K562 (cell line): ENCODE data around the gene ATP9B. TPM values are rescaled to one million over a fixed set of nuclear protein-coding genes. Genes with fewer than 3 reads are reported as not detected.
A peak's percentile ranks its signal among the peaks of the same experiment; 100 is the strongest.

ENCODE experiments used
- CC2D1A ChIP-seq: fragments of 450-650 bp; IDR thresholded peaks from 2 replicates; pipeline ENCODE4 v1.6.1; 2017; ENCODE audit warnings: mild to moderate bottlenecking
- KHSRP ChIP-seq: fragments of 450-650 bp; IDR thresholded peaks from 2 replicates; pipeline ENCODE4 v1.6.1; 2017
- NFXL1 ChIP-seq: fragments of 450-650 bp; formaldehyde crosslinking; IDR thresholded peaks from 2 replicates; pipeline ENCODE4 v1.4.0; 2021; ENCODE audit warnings: mild to moderate bottlenecking
- POLR2A ChIP-seq: fragments of 450-650 bp; conservative IDR thresholded peaks from 2 replicates; pipeline ENCODE4 v1.6.1; 2016
- RAD21 ChIP-seq, 2 experiments: fragments of 250-450 bp in 1 of 2; fragments of 450-650 bp in 1 of 2; sonication (Bioruptor Pico) in 1 of 2; formaldehyde crosslinking in 1 of 2; IDR thresholded peaks in 1 of 2; conservative IDR thresholded peaks in 1 of 2; 2 replicates each; pipeline versions ENCODE4 v1.4.0 to v1.8.0; 2020 to 2022; ENCODE audit warnings: mild to moderate bottlenecking in 2 of 2, moderate library complexity in 1 of 2
- RFX7 ChIP-seq: fragments of 250-450 bp; sonication (Bioruptor Pico); IDR thresholded peaks from 2 replicates; pipeline ENCODE4 v1.5.1; 2021; ENCODE audit warnings: mild to moderate bottlenecking
- RHOXF2B ChIP-seq: fragments of 250-450 bp; sonication (Bioruptor Pico); conservative IDR thresholded peaks from 2 replicates; pipeline ENCODE4 v1.5.1; 2021
- SMARCA5 ChIP-seq: fragments of 450-650 bp; IDR thresholded peaks from 2 replicates; pipeline ENCODE4 v1.6.1; 2016
- SMC3 ChIP-seq: conservative IDR thresholded peaks from 2 replicates; pipeline ENCODE4 v1.6.1; 2011; ENCODE audit warnings: low read depth, low read length, improper control_type of control experiment; ENCODE audit not compliant: insufficient read depth
- STAG1 ChIP-seq: sonication (generic); formaldehyde crosslinking; IDR thresholded peaks from 2 replicates; pipeline ENCODE4 v1.5.0; 2020; ENCODE audit warnings: missing genetic modification reagents, borderline replicate concordance
- ZNF263 ChIP-seq: sonication (generic); formaldehyde crosslinking; IDR thresholded peaks from 2 replicates; pipeline ENCODE4 v1.8.0; 2022; ENCODE audit warnings: mild to moderate bottlenecking, missing genetic modification reagents, borderline replicate concordance
- ZNF696 ChIP-seq: fragments of 250-450 bp; sonication (Bioruptor Pico); conservative IDR thresholded peaks from 2 replicates; pipeline ENCODE4 v1.4.0; 2020; ENCODE audit warnings: mild to moderate bottlenecking, moderate library complexity
- polyA plus RNA-seq, 8 experiments: library from polyadenylated mRNA; depleted of rRNA in 4 of 8; stranded (reverse) in 5 of 8; unstranded in 3 of 8; fragments of >200 nt; fragmentation: Nextera tagmentation in 2 of 8; fragmentation: Illumina TruSeq in 1 of 8; extraction: Ambion mirVana in 2 of 8; extraction: Trizol in 1 of 8; gene quantifications; 2 replicates each; pipeline versions ENCODE4 v1.2.1 to v1.2.3, GENCODE V29; 2011 to 2014; ENCODE audit warnings: inconsistent platforms in 1 of 8, missing spikeins in 1 of 8
- total RNA-seq, 7 experiments: library from RNA; depleted of rRNA in 6 of 7; stranded (reverse); fragments of >200 nt in 6 of 7; fragmentation: Illumina TruSeq in 2 of 7; extraction: Trizol in 2 of 7; gene quantifications; 2 replicates each; pipeline versions ENCODE4 v1.2.1 to v1.2.3, GENCODE V29; 2011 to 2021; ENCODE audit warnings: low replicate concordance in 1 of 7
- TF ChIP-seq, protein P1 (sequence below): IDR thresholded peaks from 2 replicates; pipeline ENCODE4 v1.6.1; 2016; ENCODE audit warnings: missing genetic modification characterization, missing compliant biosample characterization
- TF ChIP-seq, protein P2 (sequence below), 3 experiments: IDR thresholded peaks in 2 of 3; conservative IDR thresholded peaks in 1 of 3; 2 replicates each; pipeline ENCODE4 v1.5.1; 2011 to 2012; ENCODE audit warnings: low read length in 3 of 3, mild to moderate bottlenecking in 3 of 3, control low read depth in 2 of 3, improper control_type of control experiment in 1 of 3, inconsistent platforms in 1 of 3, low read depth in 1 of 3, mixed read lengths in 1 of 3, moderate library complexity in 1 of 3; ENCODE audit not compliant: insufficient read depth in 2 of 3
- TF ChIP-seq, protein P3 (sequence below), 2 experiments: fragments of 150-350 bp in 1 of 2; IDR thresholded peaks; 2 replicates each; pipeline ENCODE4 v1.6.1; 2012 to 2016; ENCODE audit warnings: low read depth in 2 of 2, low read length in 2 of 2, mild to moderate bottlenecking in 1 of 2, moderate library complexity in 1 of 2

Gene ATP9B
- total and polyA plus RNA-seq, 9 of the 15 experiments (the other 6 are each of a cell fraction or from before 2014, with no cell fraction given) = 0.66 to 13.2 (median 7.9) TPM

DNA sequence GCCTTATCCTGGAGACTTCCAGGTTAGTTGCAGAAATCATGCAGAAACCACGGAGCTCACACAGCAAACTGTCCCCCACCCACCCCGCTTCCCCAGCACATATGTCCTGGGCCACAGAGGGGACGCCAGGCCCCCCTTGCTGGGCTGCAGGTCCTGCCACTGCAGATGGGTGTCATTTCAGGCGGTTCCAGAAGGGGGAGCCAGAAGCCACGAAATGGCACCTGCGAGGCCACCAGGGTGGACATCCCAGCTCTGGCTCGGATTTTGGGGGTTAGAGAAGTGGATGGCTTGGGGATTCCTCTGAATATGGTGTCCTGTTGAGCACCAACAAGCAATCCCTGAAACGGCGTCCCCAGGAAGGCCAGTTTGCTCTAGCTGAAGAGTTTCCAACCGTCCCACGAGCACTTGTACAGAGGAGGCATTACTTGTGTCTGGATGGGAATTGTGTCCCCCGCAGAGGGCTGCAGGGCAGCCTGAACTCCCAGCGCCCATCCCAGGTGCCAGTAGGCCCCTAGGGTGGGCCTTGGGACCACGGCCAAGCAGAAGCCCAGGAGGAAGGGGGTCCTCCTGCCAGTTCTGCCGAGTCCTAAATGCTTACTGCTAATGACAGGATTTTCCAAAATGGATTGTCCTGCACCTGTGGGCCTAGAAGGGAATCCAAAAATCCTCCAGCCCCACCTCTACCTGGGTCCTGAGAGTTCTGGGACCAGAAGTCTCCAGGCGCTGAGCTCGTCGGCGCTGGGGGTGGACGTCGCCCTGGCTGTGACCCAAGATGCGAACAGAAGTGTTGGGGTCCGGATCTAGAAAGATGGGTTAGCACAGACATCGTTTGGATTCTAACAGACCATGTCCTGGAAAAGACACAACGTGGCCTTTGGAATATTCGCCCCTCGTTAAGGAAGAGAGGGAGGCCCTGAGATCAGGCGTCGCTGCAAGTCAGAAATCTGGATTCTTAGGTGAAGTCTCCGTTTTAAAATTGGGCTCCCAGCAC, 311.9 kb downstream of the ATP9B start (continued):
- TF ChIP-seq ZNF696 = no peak
- TF ChIP-seq SMARCA5 = no peak
- no peak for TF ChIP-seq NFXL1 (CRISPR knock-in tag)
- no peak for TF ChIP-seq RHOXF2B (CRISPR knock-in tag)
- TF ChIP-seq KHSRP = no peak
- TF ChIP-seq SMC3 = peak; percentile 93
- TF ChIP-seq, protein P1, sequence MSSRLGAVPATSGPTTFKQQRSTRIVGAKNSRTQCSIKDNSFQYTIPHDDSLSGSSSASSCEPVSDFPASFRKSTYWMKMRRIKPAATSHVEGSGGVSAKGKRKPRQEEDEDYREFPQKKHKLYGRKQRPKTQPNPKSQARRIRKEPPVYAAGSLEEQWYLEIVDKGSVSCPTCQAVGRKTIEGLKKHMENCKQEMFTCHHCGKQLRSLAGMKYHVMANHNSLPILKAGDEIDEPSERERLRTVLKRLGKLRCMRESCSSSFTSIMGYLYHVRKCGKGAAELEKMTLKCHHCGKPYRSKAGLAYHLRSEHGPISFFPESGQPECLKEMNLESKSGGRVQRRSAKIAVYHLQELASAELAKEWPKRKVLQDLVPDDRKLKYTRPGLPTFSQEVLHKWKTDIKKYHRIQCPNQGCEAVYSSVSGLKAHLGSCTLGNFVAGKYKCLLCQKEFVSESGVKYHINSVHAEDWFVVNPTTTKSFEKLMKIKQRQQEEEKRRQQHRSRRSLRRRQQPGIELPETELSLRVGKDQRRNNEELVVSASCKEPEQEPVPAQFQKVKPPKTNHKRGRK (tag) = no peak
- TF ChIP-seq STAG1 (CRISPR knock-in tag) = peak; percentile 80; the same call in 1 of the 2 replicates
- peak; percentile 56; the same call in 1 of the 2 replicates for TF ChIP-seq CC2D1A
- peak; percentile 69 to 86 for TF ChIP-seq RAD21 (CRISPR knock-in tag; conservative IDR thresholded peaks at IDR 0.05 in 1 of 2, IDR thresholded peaks at IDR 0.05 in 1 of 2)
- TF ChIP-seq, protein P2, sequence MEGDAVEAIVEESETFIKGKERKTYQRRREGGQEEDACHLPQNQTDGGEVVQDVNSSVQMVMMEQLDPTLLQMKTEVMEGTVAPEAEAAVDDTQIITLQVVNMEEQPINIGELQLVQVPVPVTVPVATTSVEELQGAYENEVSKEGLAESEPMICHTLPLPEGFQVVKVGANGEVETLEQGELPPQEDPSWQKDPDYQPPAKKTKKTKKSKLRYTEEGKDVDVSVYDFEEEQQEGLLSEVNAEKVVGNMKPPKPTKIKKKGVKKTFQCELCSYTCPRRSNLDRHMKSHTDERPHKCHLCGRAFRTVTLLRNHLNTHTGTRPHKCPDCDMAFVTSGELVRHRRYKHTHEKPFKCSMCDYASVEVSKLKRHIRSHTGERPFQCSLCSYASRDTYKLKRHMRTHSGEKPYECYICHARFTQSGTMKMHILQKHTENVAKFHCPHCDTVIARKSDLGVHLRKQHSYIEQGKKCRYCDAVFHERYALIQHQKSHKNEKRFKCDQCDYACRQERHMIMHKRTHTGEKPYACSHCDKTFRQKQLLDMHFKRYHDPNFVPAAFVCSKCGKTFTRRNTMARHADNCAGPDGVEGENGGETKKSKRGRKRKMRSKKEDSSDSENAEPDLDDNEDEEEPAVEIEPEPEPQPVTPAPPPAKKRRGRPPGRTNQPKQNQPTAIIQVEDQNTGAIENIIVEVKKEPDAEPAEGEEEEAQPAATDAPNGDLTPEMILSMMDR (IDR thresholded peaks at IDR 0.05 in 2 of 3, conservative IDR thresholded peaks at IDR 0.05 in 1 of 3; ENCODE audit: insufficient read depth in 2 of 3, low read depth in 1 of 3, low read length in 3 of 3) = peak; percentile 73 to 85 (median 77)
- no peak for TF ChIP-seq POLR2A
- TF ChIP-seq RFX7 = no peak
- TF ChIP-seq ZNF263 (CRISPR knock-in tag) = no peak
- TF ChIP-seq, protein P3, sequence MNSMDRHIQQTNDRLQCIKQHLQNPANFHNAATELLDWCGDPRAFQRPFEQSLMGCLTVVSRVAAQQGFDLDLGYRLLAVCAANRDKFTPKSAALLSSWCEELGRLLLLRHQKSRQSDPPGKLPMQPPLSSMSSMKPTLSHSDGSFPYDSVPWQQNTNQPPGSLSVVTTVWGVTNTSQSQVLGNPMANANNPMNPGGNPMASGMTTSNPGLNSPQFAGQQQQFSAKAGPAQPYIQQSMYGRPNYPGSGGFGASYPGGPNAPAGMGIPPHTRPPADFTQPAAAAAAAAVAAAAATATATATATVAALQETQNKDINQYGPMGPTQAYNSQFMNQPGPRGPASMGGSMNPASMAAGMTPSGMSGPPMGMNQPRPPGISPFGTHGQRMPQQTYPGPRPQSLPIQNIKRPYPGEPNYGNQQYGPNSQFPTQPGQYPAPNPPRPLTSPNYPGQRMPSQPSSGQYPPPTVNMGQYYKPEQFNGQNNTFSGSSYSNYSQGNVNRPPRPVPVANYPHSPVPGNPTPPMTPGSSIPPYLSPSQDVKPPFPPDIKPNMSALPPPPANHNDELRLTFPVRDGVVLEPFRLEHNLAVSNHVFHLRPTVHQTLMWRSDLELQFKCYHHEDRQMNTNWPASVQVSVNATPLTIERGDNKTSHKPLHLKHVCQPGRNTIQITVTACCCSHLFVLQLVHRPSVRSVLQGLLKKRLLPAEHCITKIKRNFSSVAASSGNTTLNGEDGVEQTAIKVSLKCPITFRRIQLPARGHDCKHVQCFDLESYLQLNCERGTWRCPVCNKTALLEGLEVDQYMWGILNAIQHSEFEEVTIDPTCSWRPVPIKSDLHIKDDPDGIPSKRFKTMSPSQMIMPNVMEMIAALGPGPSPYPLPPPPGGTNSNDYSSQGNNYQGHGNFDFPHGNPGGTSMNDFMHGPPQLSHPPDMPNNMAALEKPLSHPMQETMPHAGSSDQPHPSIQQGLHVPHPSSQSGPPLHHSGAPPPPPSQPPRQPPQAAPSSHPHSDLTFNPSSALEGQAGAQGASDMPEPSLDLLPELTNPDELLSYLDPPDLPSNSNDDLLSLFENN (IDR thresholded peaks at IDR 0.05; ENCODE audit: low read depth in 2 of 2, low read length in 2 of 2) = no peak
